Testis (tissue), 3 donors: ENCODE data around the gene SLC37A1. TPM values are rescaled to one million over a fixed set of nuclear protein-coding genes. Genes with fewer than 3 reads are reported as not detected.

Experiments used
- DNase-seq: peaks from one replicate; pipeline ENCODE4 v3.0.0-alpha.2; 2019
- H3K27ac ChIP-seq, 2 donors: fragments of 200-600 bp; sonication (generic); one replicate each; pipeline ENCODE4 v1.5.1; 2019
- H3K27me3 ChIP-seq: fragments of 200-600 bp; sonication (generic); one replicate; pipeline ENCODE4 v1.5.1; 2019
- H3K36me3 ChIP-seq: fragments of 200-600 bp; sonication (generic); one replicate; pipeline ENCODE4 v1.5.1; 2017; ENCODE audit warnings: low read depth; ENCODE audit errors: missing control alignments
- H3K4me1 ChIP-seq: fragments of 200-600 bp; sonication (generic); one replicate; pipeline ENCODE4 v1.5.1; 2019
- H3K4me3 ChIP-seq, 2 donors: fragments of 200-600 bp; sonication (generic); one replicate each; pipeline ENCODE4 v1.5.1; 2017 to 2019
- H3K9me3 ChIP-seq: fragments of 200-600 bp; sonication (generic); one replicate; pipeline ENCODE4 v1.5.1; 2017
- CTCF ChIP-seq, 3 experiments: fragments of 450-650 bp in 2 of 3; fragments of 200-600 bp in 1 of 3; sonication (generic) in 1 of 3; IDR thresholded peaks; one replicate each; pipeline ENCODE4 v1.5.1; 2016 to 2019; ENCODE audit warnings: antibody characterized with exemption in 3 of 3, mild to moderate bottlenecking in 2 of 3, moderate library complexity in 1 of 3
- POLR2A ChIP-seq: fragments of 450-650 bp; IDR thresholded peaks from one replicate; pipeline ENCODE4 v1.6.1; 2017; ENCODE audit warnings: antibody characterized with exemption, mild to moderate bottlenecking, moderate library complexity
- WGBS, 2 donors: methylation state at CpG; one replicate each; pipeline ENCODE4 v1.1.5; 2018; 5-methylcytosine and 5-hydroxymethylcytosine counted together
- intact Hi-C: fragments of 100-400 bp; cut with DNase I; formaldehyde crosslinking; loops from one replicate; pipeline ENCODE4 v1.15.1; 2023; ENCODE audit warnings: low total_unique reads
- polyA plus RNA-seq: library from polyadenylated mRNA; stranded (reverse); fragments of 350-450 nt; fragmentation: Illumina TruSeq; extraction: RNeasy Lipid Tissue Mini Kit (QIAGEN cat#74804); gene quantifications from one replicate; pipeline ENCODE4 v1.2.3, GENCODE V29; 2014; ENCODE audit warnings: low read depth, low replicate concordance; ENCODE audit not compliant: insufficient read depth
- total RNA-seq, 2 donors: library from RNA; depleted of rRNA; stranded (reverse); fragments of >200 nt; gene quantifications; one replicate each; pipeline ENCODE4 v1.2.3, GENCODE V29; 2016

Gene SLC37A1
- total and polyA plus RNA-seq, 3 donors from 2014 or later = 22.6 to 48.3 (median 24.3) TPM

GRCh38 chr21:42478504-42478903, 35.1 kb upstream of the SLC37A1 start:
- Histone ChIP-seq H3K27ac (no peak overlapping the region), H3K4me1 (no peaks in the 10 kb centered on the region), H3K36me3 (no peaks in the 10 kb centered on the region), H3K9me3 (no peaks in the 10 kb centered on the region), H3K27me3 (no peaks in the 10 kb centered on the region), H3K4me3 (no peak overlapping the region)
- DNase-seq = no peak
- WGBS, 2 donors = 80% methylated on average over 7 of the region's 7 CpGs
- intact Hi-C loops = no loop called here
- TF ChIP-seq CTCF (IDR thresholded peaks at IDR 0.05) = no peak
- TF ChIP-seq POLR2A = no peak

GRCh38 chr21:42479582-42479981, 34.1 kb upstream of the SLC37A1 start:
- TF ChIP-seq CTCF (IDR thresholded peaks at IDR 0.05) = no peak
- no peak for TF ChIP-seq POLR2A
- Histone ChIP-seq H3K27ac (no peak overlapping the region), H3K36me3 (no peaks in the 10 kb centered on the region), H3K9me3 (no peaks in the 10 kb centered on the region), H3K27me3 (no peaks in the 10 kb centered on the region), H3K4me1 (no peaks in the 10 kb centered on the region), H3K4me3 (no peak overlapping the region)
- DNase-seq = no peak
- intact Hi-C loops = no loop called here
- 74 to 77% methylated on average over 5 of the region's 5 CpGs for WGBS, 2 donors

- no peak for DNase-seq
- intact Hi-C loops = no loop called here
- Histone ChIP-seq H3K4me1 (no peaks in the 10 kb centered on the region), H3K27ac (no peak overlapping the region), H3K4me3 (no peak overlapping the region), H3K36me3 (no peaks in the 10 kb centered on the region), H3K27me3 (no peaks in the 10 kb centered on the region), H3K9me3 (no peaks in the 10 kb centered on the region)
- TF ChIP-seq POLR2A (no peak), CTCF (IDR thresholded peaks at IDR 0.05) (no peak)
- 92 to 93% methylated on average over 10 of the region's 10 CpGs for WGBS, 2 donors
Observed at GRCh38 chr21:42480736-42481135, 32.9 kb upstream of the SLC37A1 start.

- no peaks in the 10 kb centered on the region for H3K27me3 ChIP-seq
- H3K4me3 ChIP-seq = no peak overlapping the region
- WGBS, 2 donors = 91 to 93% methylated on average over 4 of the region's 4 CpGs
- no peaks in the 10 kb centered on the region for H3K9me3 ChIP-seq
- H3K27ac ChIP-seq = no peak overlapping the region
- DNase-seq = no peak
- intact Hi-C loops = no loop called here
- H3K4me1 ChIP-seq = no peaks in the 10 kb centered on the region
- H3K36me3 ChIP-seq = no peaks in the 10 kb centered on the region
- TF ChIP-seq POLR2A (no peak), CTCF (IDR thresholded peaks at IDR 0.05) (no peak)
Observed at GRCh38 chr21:42481169-42481568, 32.5 kb upstream of the SLC37A1 start.

- Histone ChIP-seq H3K36me3 (no peaks in the 10 kb centered on the region), H3K27ac (no peak overlapping the region), H3K9me3 (no peaks in the 10 kb centered on the region), H3K4me1 (no peaks in the 10 kb centered on the region), H3K4me3 (no peak overlapping the region), H3K27me3 (no peaks in the 10 kb centered on the region)
- intact Hi-C loops = no loop called here
- TF ChIP-seq CTCF (IDR thresholded peaks at IDR 0.05) (no peak), POLR2A (no peak)
- WGBS, 2 donors = 78 to 79% methylated on average over 7 of the region's 7 CpGs
- no peak for DNase-seq
Observed at GRCh38 chr21:42484966-42485365, 28.7 kb upstream of the SLC37A1 start.
